Lower leg skin (tissue), 3 donors: Measurements from ENCODE around the gene TMEM37.

Experiments
- POLR2A ChIP-seq, 2 donors: fragments of 450-650 bp; IDR thresholded peaks; one replicate each; pipeline ENCODE4 v1.6.1; 2016 to 2017; ENCODE audit warnings: antibody characterized with exemption in 2 of 2, mild to moderate bottlenecking in 1 of 2, moderate library complexity in 1 of 2
- TF ChIP-seq, protein P1 (sequence below), 3 donors: fragments of 450-650 bp; IDR thresholded peaks; one replicate each; pipeline ENCODE4 v1.5.1; 2016; ENCODE audit warnings: antibody characterized with exemption in 3 of 3, mild to moderate bottlenecking in 3 of 3, moderate library complexity in 2 of 3

GRCh38 chr2:119402106-119402505 lies 29.5 kb upstream of the TMEM37 start:
- no peak for TF ChIP-seq POLR2A (IDR thresholded peaks at IDR 0.05)
- TF ChIP-seq, protein P1, sequence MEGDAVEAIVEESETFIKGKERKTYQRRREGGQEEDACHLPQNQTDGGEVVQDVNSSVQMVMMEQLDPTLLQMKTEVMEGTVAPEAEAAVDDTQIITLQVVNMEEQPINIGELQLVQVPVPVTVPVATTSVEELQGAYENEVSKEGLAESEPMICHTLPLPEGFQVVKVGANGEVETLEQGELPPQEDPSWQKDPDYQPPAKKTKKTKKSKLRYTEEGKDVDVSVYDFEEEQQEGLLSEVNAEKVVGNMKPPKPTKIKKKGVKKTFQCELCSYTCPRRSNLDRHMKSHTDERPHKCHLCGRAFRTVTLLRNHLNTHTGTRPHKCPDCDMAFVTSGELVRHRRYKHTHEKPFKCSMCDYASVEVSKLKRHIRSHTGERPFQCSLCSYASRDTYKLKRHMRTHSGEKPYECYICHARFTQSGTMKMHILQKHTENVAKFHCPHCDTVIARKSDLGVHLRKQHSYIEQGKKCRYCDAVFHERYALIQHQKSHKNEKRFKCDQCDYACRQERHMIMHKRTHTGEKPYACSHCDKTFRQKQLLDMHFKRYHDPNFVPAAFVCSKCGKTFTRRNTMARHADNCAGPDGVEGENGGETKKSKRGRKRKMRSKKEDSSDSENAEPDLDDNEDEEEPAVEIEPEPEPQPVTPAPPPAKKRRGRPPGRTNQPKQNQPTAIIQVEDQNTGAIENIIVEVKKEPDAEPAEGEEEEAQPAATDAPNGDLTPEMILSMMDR (IDR thresholded peaks at IDR 0.05): no peak
